Measurements from ENCODE around the gene ANKRD44.
"Not testable (repeated sequence)": the region's sequence is repeated elsewhere in the genome, so short reads cannot be mapped to it uniquely, and the experiment has no call there.

ANKRD44 gene

GRCh38 chr2:197071213-197071612 is 239.4 kb downstream of the ANKRD44 start:
- no peak for DNase-seq

- DNase-seq, result no peak
These were observed 240.6 kb downstream of the ANKRD44 start for GRCh38 chr2:197069958-197070357.

DNA sequence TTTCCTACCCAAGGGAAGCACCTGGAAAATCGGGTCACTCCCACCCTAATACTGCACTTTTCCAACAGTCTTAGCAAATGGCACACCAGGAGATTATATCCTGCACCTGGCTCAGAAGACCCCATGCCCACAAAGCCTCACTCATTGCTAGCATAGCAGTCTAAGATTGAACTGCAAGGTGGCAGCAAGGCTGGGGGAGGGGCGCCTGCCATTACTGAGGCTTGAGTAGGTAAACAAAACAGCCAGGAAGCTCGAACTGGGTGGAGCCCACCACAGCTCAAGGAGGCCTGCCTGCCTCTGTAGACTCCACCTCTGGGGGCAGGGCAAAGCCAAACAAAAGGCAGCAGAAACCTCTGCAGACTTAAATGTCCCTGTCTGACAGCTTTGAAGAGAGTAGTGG is 248.0 kb downstream of the ANKRD44 start:
- not testable (repeated sequence) for DNase-seq

- peak; percentile 57 for DNase-seq
These were observed 251.1 kb downstream of the ANKRD44 start for GRCh38 chr2:197059477-197059876.

DNA sequence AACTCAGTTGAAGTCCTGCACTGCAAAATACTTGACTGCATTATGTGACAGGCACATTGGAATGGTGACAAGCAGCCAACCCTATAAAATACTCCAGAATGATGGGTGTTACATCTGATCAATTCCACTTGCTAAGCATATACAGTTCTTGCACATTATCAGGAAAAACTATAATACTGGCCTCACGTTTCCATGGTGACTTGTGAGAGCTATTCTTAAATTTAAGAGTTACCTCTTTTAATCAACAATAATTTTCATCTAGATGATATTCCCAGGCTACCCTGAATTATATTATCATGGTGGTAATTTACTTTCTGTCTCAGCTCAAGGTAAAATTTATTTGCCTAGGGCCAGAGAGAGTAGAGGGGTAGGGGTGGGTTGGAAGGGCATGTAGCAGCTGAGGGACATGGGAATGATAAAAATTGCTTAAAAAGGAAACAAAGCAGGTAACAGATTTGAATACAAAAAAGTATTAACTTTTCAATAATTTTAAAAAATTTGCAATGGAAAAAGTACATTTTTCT is 251.7 kb downstream of the ANKRD44 start:
- DNase-seq, result no peak

DNA sequence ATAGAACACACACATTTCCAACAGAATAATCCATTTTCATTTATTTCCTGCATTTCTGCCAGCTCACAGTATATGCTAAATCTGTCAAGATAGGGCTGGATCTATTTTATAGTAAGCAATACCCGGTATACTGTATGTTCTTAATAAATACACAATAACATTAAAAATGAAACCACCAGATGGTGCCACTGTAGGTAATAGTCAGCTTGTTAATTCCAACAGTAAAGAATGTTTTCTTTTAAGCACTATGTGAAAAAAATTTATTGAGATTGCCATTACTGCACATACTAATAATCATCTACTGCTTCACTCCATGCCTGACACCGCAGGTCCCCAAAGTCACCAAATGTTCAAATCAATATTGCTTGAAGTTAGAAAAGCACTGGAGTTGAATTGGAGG is 252.6 kb downstream of the ANKRD44 start:
- no peak for DNase-seq

GRCh38 chr2:197055045-197055444 is 255.5 kb downstream of the ANKRD44 start:
- no peak for DNase-seq

DNA sequence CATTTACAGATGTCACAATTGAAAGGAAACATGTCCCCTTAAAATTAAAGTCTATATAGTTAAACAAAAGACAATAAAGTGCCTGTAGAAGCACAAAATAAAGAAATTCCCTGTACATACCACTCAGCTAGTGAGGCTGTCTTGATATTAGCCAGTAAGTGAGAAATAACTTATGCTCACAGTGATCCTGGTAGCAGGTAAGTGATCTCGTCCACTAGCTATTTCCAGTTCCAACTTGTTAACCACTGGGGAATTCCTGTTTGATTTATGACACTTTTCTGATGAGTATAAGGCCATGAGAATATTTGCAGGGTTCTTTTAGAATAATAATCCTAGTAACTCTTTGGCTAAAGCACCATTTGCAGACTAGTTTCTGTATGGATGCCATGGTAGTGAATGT is 256.1 kb downstream of the ANKRD44 start:
- DNase-seq, result no peak

GRCh38 chr2:197052356-197052755 is 258.2 kb downstream of the ANKRD44 start:
- peak; percentile 37 for DNase-seq

DNA sequence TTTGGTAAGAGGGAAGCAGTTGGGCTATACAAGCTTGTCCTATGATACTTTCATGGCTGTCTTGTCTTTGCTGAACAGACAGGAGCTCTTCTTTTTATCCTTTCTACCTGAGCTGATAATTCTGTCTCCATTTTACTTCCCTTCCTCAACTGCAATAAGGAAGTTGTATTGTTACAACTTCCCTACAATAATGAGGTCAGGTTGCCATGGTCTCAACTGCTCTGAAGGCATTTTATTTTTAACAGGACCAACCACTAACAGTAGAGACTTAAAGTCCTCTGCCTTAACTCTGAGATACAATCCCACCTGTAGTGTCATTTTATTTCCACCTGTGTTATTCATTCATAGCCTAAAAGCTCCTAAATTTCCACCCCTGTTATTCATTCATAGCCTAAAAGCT is 265.5 kb downstream of the ANKRD44 start:
- DNase-seq, result no peak

GRCh38 chr2:197042739-197043196 is 267.8 kb downstream of the ANKRD44 start:
- DNase-seq, result no peak

DNA sequence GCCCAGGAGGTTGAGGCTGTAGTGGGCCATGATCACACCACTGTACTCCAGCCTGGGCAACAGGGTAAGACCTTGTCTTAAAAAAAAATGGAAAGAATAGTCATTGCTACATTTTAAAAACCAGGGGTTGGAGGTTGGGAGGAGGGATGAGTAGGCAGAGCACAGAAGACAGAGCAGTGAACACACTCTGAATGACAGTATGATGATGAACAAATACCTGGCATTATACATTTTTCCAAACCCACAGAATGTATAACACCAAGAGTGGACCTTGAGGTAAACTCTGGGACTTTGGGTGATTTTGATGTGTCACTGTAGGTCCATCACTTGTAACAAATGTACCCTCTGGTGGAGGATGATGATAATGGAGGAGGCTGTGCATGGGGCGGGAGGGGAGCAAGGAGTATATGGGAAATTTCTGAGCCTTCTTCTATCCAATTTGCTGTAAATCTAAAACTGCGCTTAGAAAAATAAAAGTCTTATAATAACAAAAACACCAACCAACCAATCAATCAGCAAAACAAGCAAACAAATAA is 272.6 kb downstream of the ANKRD44 start:
- no peak for DNase-seq

DNA sequence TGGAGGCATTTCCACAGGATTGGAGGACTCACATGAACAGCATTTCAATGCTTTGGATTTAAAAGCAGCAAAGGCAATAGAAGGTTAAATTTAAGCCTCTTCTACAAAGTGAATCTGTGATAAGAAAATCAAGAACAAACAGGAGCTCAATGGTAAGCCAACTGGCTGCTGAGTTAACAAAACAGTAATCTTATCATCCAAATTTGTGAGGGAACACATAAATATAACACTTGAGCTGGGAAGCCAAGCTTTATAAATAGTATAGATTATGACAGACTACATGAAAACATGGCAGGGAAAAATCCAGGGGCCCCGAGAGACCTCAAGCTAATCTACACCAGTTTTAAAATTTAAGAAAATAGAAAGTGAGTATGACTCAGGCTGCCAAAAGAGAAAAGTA is 275.6 kb downstream of the ANKRD44 start:
- DNase-seq, result no peak

DNA sequence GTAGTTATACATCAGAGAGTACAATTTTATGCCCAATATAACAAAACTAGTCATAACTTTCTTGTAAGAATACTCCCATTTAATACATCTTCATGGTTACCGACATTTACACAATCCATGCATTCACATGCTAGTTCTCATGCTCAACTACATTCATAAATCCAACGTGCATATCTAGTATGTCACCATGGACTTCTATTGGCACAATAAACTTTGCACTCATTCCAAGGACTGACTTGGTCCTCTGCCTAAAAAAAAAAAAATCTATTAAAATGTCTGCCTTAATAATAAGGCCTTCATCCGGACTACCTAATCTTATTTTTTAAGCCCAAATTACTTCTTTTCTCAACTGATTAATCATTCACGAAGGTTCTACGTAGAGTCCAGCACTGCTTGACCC is 276.3 kb downstream of the ANKRD44 start:
- DNase-seq, result no peak

GRCh38 chr2:197033222-197033621 is 277.4 kb downstream of the ANKRD44 start:
- DNase-seq, result no peak

DNA sequence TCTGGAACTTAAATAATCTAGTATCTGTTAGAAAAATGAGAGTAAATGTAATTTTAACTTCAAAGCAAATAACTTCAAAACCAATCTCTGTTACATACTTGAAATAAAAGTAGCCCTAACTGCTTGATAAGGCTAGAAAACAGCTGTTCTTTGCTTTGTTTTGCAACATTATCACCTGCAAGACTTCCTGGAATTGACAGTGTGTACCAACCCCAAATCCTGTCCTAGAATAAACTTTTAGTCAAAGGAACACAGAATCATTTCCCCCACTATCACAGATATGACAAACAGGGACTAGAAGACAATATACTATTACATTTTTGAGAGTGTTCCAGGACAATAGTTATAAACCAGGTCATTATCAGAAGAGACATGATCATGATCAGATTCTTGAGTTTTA is 278.8 kb downstream of the ANKRD44 start:
- DNase-seq, result no peak

GRCh38 chr2:197030090-197030489 is 280.5 kb downstream of the ANKRD44 start:
- no peak for DNase-seq

- DNase-seq, result no peak
These were observed 281.9 kb downstream of the ANKRD44 start for GRCh38 chr2:197028633-197029032.

DNA sequence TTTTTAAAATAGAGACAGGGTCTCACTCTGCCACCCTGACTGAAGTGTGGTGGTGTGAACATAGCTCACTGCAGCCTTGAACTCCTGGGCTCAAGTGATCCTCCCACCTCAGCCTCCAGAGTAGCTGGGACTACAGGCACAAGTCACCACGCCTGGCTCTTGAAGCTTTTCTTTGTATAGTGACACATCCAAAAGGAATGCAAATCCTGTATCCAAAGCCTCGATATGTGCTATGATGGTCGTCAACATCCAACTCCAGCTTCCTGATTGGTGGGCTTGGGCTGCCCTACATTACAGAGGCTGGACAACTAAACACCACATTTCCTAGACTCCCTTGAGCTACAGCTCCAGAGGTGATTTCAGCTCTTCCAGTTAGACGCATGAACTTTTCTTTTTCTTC is 282.4 kb downstream of the ANKRD44 start:
- DNase-seq, result no peak

DNA sequence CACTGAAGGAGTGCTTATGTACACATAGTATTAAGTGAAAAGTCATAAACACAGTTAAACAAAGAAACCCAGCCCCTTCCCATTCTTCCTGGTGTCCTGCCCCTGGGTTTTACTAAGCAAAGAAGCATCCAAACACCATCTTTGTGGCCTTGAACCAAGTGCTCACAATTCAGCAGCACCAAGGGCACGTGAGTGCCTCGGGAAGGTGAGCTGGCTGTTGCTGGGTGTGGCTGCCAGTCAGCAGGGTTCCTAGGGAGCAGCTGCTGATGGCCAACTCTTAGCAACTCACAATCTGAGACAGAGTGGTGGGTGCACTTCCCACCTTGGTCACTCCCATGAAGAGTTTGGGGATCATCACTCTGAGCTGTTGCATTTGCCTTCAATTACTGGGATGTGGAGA is 286.4 kb downstream of the ANKRD44 start:
- DNase-seq, result no peak

DNA sequence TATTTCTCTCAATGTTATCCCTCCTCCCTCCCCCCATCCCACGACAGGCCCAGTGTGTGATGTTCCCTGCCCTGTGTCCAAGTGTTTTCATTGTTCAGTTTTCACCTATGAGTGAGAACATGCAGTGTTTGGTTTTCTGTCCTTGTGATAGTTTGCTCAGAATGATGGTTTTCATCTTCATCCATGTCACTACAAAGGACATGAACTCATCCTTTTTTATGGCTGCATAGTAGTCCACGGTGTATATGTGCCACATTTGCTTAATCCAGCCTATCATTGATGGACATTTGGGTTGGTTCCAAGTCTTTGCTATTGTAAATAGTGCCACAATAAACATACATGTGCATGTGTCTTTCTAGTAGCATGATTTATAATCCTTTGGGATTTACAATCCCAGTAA is 289.7 kb downstream of the ANKRD44 start:
- not testable (repeated sequence) for DNase-seq

DNA sequence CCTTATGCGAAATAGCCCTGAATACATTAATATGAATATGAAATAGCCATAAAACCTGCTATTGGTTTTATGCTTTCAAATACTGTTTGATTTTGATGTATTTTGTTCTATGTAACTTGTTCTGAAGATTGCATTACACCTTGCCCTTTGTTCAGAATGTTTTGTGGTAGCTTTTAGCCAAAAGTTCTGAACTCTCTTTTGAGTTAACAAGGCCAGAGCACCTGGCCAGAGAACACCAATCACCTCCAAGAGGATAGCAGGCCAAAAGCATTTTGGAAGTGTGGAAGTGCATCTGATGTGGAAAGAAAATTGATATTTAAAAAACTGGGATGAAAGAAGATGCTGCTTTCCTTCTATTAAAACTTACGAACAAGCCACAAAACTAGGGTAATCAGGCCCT is 297.5 kb downstream of the ANKRD44 start:
- DNase-seq, result no peak

DNA sequence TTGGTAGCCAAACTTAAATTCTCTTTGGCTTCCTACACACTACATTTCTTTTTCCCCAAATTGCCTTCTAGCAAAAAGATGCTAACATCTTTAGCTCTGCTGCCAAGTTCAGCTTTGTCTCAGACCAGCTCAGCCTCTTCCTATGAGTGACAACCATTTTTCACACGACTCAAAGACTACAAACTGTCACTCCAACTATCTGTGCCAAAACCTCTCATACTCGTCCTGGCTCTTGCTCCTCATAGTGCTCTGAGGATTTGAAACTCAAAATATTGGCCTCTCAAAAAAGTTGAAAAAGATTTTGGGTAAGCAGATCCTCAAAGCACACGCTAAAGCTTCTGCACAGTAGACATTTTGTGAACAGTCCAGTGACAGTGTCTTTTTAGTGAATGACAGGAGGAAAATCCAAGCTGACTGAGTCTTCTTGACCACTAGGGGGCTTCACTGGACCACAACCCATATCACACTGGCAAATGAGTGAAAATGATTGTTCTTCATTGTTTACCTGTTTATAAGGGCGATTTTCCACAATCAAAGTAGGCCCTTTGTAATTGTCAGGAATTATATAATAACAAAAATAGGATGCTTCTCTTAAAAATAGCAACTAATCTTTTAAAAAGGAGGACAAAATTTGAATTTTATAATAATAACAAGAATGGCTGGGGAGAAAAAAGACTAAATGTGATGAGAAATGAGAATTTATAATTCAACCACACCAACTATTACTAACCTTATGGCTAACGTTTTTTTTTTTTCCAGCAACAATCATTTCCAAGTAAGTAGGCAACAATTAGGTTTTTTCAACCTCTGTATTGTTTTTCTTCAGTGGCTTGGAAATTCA is 298.6 kb downstream of the ANKRD44 start:
- DNase-seq, result peak; percentile 25

DNA sequence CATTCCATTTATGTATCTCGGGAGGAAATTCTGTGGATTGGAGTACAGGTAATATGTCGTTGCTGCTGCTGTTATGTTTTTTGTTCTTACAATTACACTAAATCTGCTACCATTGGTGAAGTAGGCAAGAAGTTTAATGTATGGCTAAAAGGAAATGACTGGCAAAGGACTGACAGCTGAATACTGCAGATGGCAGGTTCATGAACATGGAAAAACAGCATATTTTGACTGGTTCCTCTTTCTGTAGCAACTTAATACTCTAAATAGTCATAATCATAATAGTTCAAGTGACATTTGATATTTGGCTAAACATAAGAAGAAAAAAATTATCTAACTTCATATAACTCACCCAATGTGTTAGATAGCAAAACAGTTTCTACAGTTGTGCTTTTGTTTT is 299.6 kb downstream of the ANKRD44 start:
- no peak for DNase-seq
